Measurements from ENCODE around the gene CHDH. TPM values are rescaled to one million over a fixed set of nuclear protein-coding genes. Genes with fewer than 3 reads are reported as not detected.

CHDH gene
- total RNA-seq, 4 donors from 2014 or later = 0.16 to 2.6 (median 1.6) TPM

- TF ChIP-seq CTCF (IDR thresholded peaks at IDR 0.05) = no peak
- DNase-seq (ENCODE audit: low spot score) (no peak), ATAC-seq (ENCODE audit: low FRiP score) (no peak)
Observed at GRCh38 chr3:53863145-53863544, 16.9 kb upstream of the CHDH start.

- no peak for ATAC-seq (ENCODE audit: low FRiP score)
- no peak for TF ChIP-seq CTCF (IDR thresholded peaks at IDR 0.05)
- DNase-seq (ENCODE audit: low spot score) = no peak
Observed at GRCh38 chr3:53862241-53862640, 16.0 kb upstream of the CHDH start.

- ATAC-seq (ENCODE audit: low FRiP score) = no peak
- TF ChIP-seq CTCF (IDR thresholded peaks at IDR 0.05) = no peak
Observed at GRCh38 chr3:53860196-53860595, 14.0 kb upstream of the CHDH start.

GRCh38 chr3:53859178-53859577 lies 13.0 kb upstream of the CHDH start:
- DNase-seq (ENCODE audit: low spot score) = no peak
- TF ChIP-seq CTCF (IDR thresholded peaks at IDR 0.05) = no peak

More at GRCh38 chr3:53860196-53860595, 14.0 kb upstream of the CHDH start:
- DNase-seq (ENCODE audit: low spot score) = no peak

GRCh38 chr3:53858096-53858741 lies 12.0 kb upstream of the CHDH start:
- TF ChIP-seq CTCF (IDR thresholded peaks at IDR 0.05) = no peak
- ATAC-seq (ENCODE audit: low FRiP score) (no peak), DNase-seq (ENCODE audit: low spot score) (no peak)

More at GRCh38 chr3:53859178-53859577, 13.0 kb upstream of the CHDH start:
- no peak for ATAC-seq (ENCODE audit: low FRiP score)

- DNase-seq (ENCODE audit: low spot score) = no peak
- ATAC-seq (ENCODE audit: low FRiP score) = no peak
- no peak for TF ChIP-seq CTCF (IDR thresholded peaks at IDR 0.05)
Observed at GRCh38 chr3:53856964-53857363, 10.7 kb upstream of the CHDH start.

GRCh38 chr3:53850895-53851294 lies 4.7 kb upstream of the CHDH start:
- DNase-seq (ENCODE audit: low spot score) (no peak), ATAC-seq (ENCODE audit: low FRiP score) (no peak)
- TF ChIP-seq CTCF (IDR thresholded peaks at IDR 0.05) = no peak
